GM19240 (cell line): Measurements from ENCODE around the gene WDFY2.
A peak's percentile ranks its signal among the peaks of the same experiment; 100 is the strongest.
"Not testable (repeated sequence)": the region's sequence is repeated elsewhere in the genome, so short reads cannot be mapped to it uniquely, and the experiment has no call there.

Experiments
- DNase-seq: peaks from one replicate; pipeline ENCODE4 v3.0.0; 2011; ENCODE audit warnings: low spot score; ENCODE audit not compliant: insufficient read length

Gene WDFY2, protein sequence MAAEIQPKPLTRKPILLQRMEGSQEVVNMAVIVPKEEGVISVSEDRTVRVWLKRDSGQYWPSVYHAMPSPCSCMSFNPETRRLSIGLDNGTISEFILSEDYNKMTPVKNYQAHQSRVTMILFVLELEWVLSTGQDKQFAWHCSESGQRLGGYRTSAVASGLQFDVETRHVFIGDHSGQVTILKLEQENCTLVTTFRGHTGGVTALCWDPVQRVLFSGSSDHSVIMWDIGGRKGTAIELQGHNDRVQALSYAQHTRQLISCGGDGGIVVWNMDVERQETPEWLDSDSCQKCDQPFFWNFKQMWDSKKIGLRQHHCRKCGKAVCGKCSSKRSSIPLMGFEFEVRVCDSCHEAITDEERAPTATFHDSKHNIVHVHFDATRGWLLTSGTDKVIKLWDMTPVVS

DNA sequence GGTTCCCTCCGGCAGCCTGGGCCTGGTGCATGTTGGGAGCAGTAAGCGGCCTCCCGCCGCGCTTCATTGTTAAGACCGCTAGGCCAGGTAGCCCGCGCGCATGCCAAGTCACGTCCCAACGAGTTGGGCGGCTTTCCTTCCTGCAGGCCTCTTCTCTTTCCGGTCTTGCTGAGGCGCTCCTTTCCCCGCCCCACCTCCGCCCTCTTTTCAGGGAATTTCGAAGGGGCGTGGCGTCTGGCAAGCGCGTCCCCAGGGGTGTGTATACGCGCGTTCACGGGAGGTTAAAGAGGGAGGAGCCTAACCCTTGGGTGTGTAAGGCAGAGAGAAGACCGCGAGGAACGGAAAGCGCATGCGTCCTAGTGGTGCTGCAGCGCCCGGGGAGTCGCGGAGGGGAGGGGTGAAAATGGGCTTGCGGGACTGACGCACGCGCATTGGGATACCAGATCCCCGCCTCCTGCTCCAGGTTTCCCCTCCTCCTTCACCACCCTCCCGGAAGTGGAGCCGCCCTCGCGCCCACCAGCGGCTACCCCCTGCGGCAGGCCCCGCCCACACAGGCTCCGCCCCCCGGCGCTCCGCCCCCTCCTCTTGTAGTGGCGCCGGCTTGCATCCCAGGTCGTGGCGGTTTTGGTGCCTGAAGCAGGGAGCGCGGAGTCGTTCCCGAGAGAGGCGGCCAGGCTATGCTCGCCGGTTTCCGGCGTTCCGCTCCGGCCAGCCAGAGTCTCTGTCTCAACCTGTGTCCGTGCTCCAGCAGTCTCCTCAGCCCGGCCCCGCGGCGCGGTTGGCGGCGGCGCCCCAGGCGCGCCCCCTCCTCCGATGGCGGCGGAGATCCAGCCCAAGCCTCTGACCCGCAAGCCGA is at the start of gene WDFY2:
TSS of gene WDFY2 (plus strand) at position 588 of the 856 bp plus-strand sequence. CDS start at position 814, 226 bp downstream.
- peak; percentile 74 for DNase-seq

DNA sequence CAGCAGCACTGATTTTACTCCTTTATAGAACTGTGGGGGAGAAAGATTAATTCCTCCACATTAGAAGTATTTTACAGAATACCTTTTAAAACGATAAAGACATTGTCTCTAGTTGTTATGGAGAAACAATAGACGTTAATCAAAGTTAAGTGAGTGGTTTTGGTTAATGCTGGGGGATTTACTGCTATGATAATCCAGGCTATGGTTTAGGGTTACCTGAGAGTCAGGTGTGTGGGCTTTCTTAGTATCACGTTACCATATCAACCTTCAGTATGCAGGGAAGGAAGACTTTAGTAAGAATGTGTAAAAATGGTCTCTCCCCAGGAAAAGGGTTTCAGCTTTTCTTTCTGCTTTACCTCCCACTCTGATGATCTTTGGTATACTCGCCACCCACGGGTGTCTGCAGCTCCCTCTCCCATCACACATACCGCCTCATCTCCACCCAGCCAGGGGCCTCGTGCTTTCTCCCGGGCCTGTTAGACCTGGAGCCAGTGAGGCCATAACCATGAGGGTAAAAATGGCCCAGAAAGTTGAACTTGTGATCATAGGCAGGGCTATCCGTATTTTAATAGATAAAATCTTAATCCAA is 45.6 kb upstream of the WDFY2 start:
- no peak for DNase-seq

GRCh38 chr13:51539887-51540286 is 44.4 kb upstream of the WDFY2 start:
- no peak for DNase-seq

GRCh38 chr13:51541037-51541436 is 43.2 kb upstream of the WDFY2 start:
- DNase-seq: no peak

GRCh38 chr13:51541809-51542258 is 42.4 kb upstream of the WDFY2 start:
- no peak for DNase-seq

- no peak for DNase-seq
Observed at GRCh38 chr13:51542346-51543242, 41.7 kb upstream of the WDFY2 start.

DNA sequence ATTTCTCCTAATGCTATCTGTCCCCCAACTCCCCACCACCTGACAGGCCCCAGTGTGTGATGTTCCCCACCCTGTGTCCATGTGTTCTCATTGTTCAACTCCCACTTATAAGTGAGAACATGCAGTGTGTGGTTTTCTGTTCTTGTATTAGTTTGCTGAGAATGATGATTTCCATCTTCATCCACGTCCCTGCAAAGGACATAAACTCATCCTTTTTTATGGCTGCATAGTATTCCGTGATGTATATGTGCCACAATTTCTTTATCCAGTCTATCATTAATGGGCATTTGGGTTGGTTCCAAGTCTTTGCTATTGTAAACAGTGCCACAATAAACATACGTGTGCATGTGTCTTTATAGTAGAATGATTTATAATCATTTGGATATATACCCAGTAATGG is 38.8 kb upstream of the WDFY2 start:
- not testable (repeated sequence) for DNase-seq

DNA sequence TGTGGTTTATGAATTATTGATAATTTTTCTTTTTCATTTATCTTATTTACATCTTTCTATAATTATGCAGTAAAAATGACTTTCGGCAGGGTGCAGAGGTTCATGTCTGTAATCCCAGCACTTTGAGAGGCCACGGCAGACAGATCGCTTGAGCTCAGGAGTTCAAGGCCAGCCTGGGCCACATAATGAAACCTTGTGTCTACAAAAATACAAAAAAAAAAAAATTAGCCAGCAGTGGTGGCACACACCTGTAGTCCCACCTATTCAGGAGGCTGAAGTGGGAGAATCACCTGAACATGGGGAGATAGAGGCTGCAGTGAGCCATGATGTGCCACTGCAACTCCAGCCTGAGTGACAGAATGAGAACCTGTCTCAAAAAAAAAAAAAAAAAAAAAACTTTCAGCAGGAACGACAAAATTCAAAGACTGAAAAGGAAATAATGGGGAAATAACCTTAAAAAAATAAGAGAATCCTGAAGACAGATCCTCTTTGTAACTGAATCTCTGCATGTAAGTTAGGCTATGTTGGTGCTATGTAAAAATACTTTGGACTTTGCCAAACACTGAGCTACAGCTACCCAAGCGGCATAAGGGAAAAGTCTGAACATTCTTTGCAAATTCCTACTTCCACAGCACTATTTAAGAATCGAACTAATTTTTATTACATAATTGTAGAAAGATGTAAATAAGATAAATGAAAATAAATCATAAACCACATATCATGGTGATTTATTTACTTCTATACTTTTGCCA is 36.7 kb upstream of the WDFY2 start:
- no peak for DNase-seq

- no peak for DNase-seq
Observed at GRCh38 chr13:51549050-51549449, 35.2 kb upstream of the WDFY2 start.

DNA sequence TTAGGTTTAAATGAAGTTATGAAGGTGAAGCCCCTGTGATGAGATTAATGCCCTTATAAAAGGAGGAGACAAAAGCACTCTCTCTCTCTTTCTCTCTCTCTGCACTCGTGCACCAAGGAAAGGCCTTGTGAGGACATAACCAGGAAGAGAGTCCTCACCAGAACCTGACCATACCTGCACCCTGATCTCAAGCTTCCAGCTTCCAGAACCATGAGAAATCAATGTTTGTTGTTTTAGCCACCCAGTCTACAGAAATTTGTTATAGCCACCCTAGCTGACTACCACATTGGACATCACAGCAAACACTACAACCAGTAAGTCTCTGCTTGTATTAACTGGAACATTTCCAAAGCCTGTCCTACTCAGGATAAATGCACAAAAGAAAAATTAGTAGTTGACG is 34.7 kb upstream of the WDFY2 start:
- DNase-seq: no peak

- no peak for DNase-seq
Observed at GRCh38 chr13:51550151-51550550, 34.1 kb upstream of the WDFY2 start.

GRCh38 chr13:51551416-51551815 is 32.8 kb upstream of the WDFY2 start:
- DNase-seq: no peak

- DNase-seq: no peak
Observed at GRCh38 chr13:51552027-51552426, 32.2 kb upstream of the WDFY2 start.

GRCh38 chr13:51553531-51553930 is 30.7 kb upstream of the WDFY2 start:
- DNase-seq: no peak

DNA sequence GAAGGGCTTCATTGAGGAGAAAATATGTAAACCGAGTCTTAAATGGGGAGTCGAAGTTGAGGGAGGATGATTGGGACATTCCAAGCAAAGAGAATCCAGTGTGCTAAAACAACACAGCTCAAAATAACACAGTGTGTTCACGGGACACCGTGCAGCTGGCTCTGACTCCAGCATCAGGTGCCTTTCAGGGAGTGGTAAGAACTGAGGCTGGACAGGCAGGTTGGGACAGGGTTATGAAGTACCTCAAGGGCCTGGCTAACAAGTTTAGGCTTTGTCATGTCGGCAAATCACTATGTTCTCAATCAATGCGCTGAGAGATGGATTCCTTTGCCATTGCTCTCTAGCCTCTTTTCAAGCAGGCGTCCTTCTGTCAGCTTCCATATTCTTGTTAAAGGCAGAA is 27.5 kb upstream of the WDFY2 start:
- DNase-seq: no peak

GRCh38 chr13:51557438-51557837 is 26.8 kb upstream of the WDFY2 start:
- DNase-seq: no peak

DNA sequence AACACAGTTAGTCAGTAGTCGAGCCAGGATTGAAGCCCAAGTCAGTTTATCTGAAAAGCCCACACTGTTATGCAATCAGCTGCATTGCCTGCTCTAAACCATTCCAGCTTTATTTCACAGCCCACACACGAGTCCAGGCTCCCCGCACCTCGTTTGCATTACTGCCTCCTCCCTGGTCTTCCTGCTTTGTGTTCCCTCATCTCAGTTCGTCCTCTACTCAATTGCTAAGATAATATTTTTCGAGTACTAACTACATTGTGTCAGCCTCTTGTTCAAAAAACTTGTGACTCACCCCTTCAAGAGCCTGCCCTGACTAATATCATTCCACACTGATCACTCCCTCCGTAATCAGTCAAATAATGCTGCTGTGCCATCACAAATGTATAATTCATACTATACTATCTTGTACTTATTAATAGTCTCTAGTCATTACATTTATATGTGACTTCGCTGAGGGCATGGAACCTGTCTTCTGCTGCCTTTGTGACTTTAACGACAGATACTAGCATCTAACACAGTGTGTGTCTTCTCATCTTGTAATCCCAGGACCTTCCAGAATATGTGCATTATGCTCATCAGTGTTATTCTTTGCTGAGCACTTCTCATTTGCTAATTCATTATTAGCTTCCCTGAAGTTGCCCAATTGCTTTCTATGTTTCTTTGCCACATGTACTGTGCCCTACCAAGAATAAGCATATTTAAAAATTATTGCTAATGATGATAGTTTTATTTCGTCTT is 26.2 kb upstream of the WDFY2 start:
- DNase-seq: no peak

GRCh38 chr13:51559946-51560735 is 24.1 kb upstream of the WDFY2 start:
- DNase-seq: no peak
